H1 (cell line): Measurements from ENCODE around the gene IPO9.

Experiments used
- CBX5 ChIP-seq: fragments of 300-800, 300-1000 bp; sonication (generic); IDR thresholded peaks from 2 replicates; pipeline ENCODE4 v1.7.1; 2016; ENCODE audit warnings: antibody characterized with exemption, low read length, low read depth
- CREB1 ChIP-seq: IDR thresholded peaks from 2 replicates; pipeline ENCODE4 v1.6.1; 2012; ENCODE audit warnings: inconsistent platforms
- EP300 ChIP-seq, 2 experiments: IDR thresholded peaks; 1 replicate in 1 of 2; 2 replicates in 1 of 2; pipeline ENCODE4 v1.6.1; 2011 to 2012; ENCODE audit warnings: low read depth in 2 of 2, low read length in 2 of 2, mild to moderate bottlenecking in 2 of 2, borderline replicate concordance in 1 of 2, inconsistent platforms in 1 of 2, moderate library complexity in 1 of 2
- EZH2 ChIP-seq: fragments of 200-600 bp; sonication (generic); IDR thresholded peaks from 2 replicates; pipeline ENCODE4 v1.7.1; 2012; ENCODE audit warnings: low read depth, mild to moderate bottlenecking, moderate library complexity, low read length, inconsistent platforms; ENCODE audit not compliant: severe bottlenecking
- GABPA ChIP-seq: IDR thresholded peaks from 2 replicates; pipeline ENCODE4 v1.6.1; 2011; ENCODE audit warnings: mild to moderate bottlenecking, low read length, moderate library complexity, borderline replicate concordance; ENCODE audit not compliant: insufficient read depth
- KDM1A ChIP-seq: fragments of 200-600, 300-600 bp; sonication (generic); IDR thresholded peaks from 2 replicates; pipeline ENCODE4 v1.7.1; 2016; ENCODE audit warnings: mild to moderate bottlenecking, low read length, borderline replicate concordance
- MAFK ChIP-seq: IDR thresholded peaks from 2 replicates; pipeline ENCODE4 v1.6.1; 2012; ENCODE audit warnings: low read depth, mild to moderate bottlenecking, improper control_type of control experiment, low read length
- POLR2A ChIP-seq, 2 experiments: IDR thresholded peaks; 1 replicate in 1 of 2; 2 replicates in 1 of 2; pipeline ENCODE4 v1.6.1; 2011; ENCODE audit warnings: low read depth in 2 of 2, low read length in 2 of 2, mild to moderate bottlenecking in 2 of 2; ENCODE audit errors: control extremely low read depth in 1 of 2
- POLR2AphosphoS5 ChIP-seq: IDR thresholded peaks from 2 replicates; pipeline ENCODE4 v1.6.1; 2011; ENCODE audit warnings: low read depth, low read length
- POU5F1 ChIP-seq: IDR thresholded peaks from 2 replicates; pipeline ENCODE4 v1.6.1; 2011; ENCODE audit warnings: low read depth, mild to moderate bottlenecking, low read length, moderate library complexity
- RAD21 ChIP-seq, 2 experiments: IDR thresholded peaks in 1 of 2; conservative IDR thresholded peaks in 1 of 2; 2 replicates each; pipeline ENCODE4 v1.6.1; 2011; ENCODE audit warnings: low read depth in 2 of 2, low read length in 2 of 2, improper control_type of control experiment in 1 of 2, inconsistent platforms in 1 of 2, mild to moderate bottlenecking in 1 of 2, moderate library complexity in 1 of 2
- RNF2 ChIP-seq: fragments of 200-900, 300-1000 bp; sonication (generic); IDR thresholded peaks from 2 replicates; pipeline ENCODE4 v1.7.1; 2016; ENCODE audit warnings: borderline replicate concordance, low read depth, mild to moderate bottlenecking, antibody characterized with exemption, low read length; ENCODE audit not compliant: poor library complexity, severe bottlenecking; ENCODE audit errors: missing control alignments
- TAF1 ChIP-seq: IDR thresholded peaks from 2 replicates; pipeline ENCODE4 v1.6.1; 2011; ENCODE audit warnings: mild to moderate bottlenecking, low read depth, low read length
- TF ChIP-seq, protein P1 (sequence below), 3 experiments: IDR thresholded peaks; 1 replicate in 2 of 3; 2 replicates in 1 of 3; pipeline versions ENCODE4 v1.5.1 to v1.6.1; 2011; ENCODE audit warnings: low read length in 3 of 3, mild to moderate bottlenecking in 3 of 3, inconsistent platforms in 2 of 3, low read depth in 1 of 3, moderate library complexity in 1 of 3; ENCODE audit not compliant: insufficient read depth in 1 of 3; ENCODE audit errors: control extremely low read depth in 1 of 3

- TF ChIP-seq, protein P1, sequence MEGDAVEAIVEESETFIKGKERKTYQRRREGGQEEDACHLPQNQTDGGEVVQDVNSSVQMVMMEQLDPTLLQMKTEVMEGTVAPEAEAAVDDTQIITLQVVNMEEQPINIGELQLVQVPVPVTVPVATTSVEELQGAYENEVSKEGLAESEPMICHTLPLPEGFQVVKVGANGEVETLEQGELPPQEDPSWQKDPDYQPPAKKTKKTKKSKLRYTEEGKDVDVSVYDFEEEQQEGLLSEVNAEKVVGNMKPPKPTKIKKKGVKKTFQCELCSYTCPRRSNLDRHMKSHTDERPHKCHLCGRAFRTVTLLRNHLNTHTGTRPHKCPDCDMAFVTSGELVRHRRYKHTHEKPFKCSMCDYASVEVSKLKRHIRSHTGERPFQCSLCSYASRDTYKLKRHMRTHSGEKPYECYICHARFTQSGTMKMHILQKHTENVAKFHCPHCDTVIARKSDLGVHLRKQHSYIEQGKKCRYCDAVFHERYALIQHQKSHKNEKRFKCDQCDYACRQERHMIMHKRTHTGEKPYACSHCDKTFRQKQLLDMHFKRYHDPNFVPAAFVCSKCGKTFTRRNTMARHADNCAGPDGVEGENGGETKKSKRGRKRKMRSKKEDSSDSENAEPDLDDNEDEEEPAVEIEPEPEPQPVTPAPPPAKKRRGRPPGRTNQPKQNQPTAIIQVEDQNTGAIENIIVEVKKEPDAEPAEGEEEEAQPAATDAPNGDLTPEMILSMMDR (IDR thresholded peaks at IDR 0.05; ENCODE audit: control extremely low read depth in 1 of 3, insufficient read depth in 1 of 3, low read depth in 1 of 3, low read length in 3 of 3), result peak in 2 of 3 experiments; percentile 57 to 67; a peak in 3 of 4 replicates
- TF ChIP-seq CREB1 (no peak), RAD21 (IDR thresholded peaks at IDR 0.05 in 1 of 2, conservative IDR thresholded peaks at IDR 0.05 in 1 of 2; ENCODE audit: low read depth in 2 of 2, low read length in 2 of 2) (peak; percentile 68 to 75), KDM1A (no peak), GABPA (no peak), EZH2 (no peak), POLR2A (IDR thresholded peaks at IDR 0.05; ENCODE audit: control extremely low read depth in 1 of 2, low read depth in 2 of 2, low read length in 2 of 2) (peak in 1 of 2 experiments; percentile 31; a peak in 2 of 3 replicates), EP300 (IDR thresholded peaks at IDR 0.05; ENCODE audit: borderline replicate concordance in 1 of 2, low read depth in 2 of 2, low read length in 2 of 2) (no peak), POU5F1 (no peak), CBX5 (no peak), TAF1 (no peak), RNF2 (no peak), MAFK (no peak), POLR2AphosphoS5 (peak; percentile 43; the same call in 1 of the 2 replicates)
Measured at GRCh38 chr1:201877877-201878401, 49.0 kb downstream of the IPO9 start.
